Pancreas (tissue), 10 donors: ENCODE measurements around the gene FMN2. TPM values are rescaled to one million over a fixed set of nuclear protein-coding genes. Genes with fewer than 3 reads are reported as not detected.
"Not testable (repeated sequence)": the region's sequence is repeated elsewhere in the genome, so short reads cannot be mapped to it uniquely, and the experiment has no call there.

Experiments
- ATAC-seq, 4 donors: fragments of 200-7000 bp; cut with Tn5 transposase; one replicate each; pipeline versions ENCODE4 v1.8.0 to v1.9.1; 2020; ENCODE audit warnings: mild to moderate bottlenecking in 4 of 4, moderate library complexity in 4 of 4
- DNase-seq, 6 donors: peaks; one replicate each; pipeline ENCODE4 v3.0.0-alpha.2; 2020
- FAIRE-seq: peaks from 2 replicates; lab custom pipeline; 2012; peaks lifted over from hg19 to GRCh38; lab: Jason Lieb, UNC
- H3K27ac ChIP-seq, 4 donors: fragments of 200-600 bp; sonication (generic); 1 replicate in 3 of 4; 2 replicates in 1 of 4; pipeline versions ENCODE4 v1.5.0 to v1.8.0; 2020
- H3K27me3 ChIP-seq, 4 donors: fragments of 200-600 bp; one replicate each; pipeline ENCODE4 v1.8.0; 2021
- H3K36me3 ChIP-seq, 3 donors: fragments of 200-600 bp; sonication (generic) in 1 of 3; one replicate each; pipeline versions ENCODE4 v1.5.0 to v1.8.0; 2020 to 2021
- H3K4me1 ChIP-seq, 3 donors: fragments of 200-600 bp; one replicate each; pipeline ENCODE4 v1.8.0; 2021
- H3K4me3 ChIP-seq, 4 donors: fragments of 200-600 bp; sonication (generic) in 2 of 4; one replicate each; pipeline versions ENCODE4 v1.5.0 to v1.8.0; 2020 to 2021
- H3K9me3 ChIP-seq, 4 donors: fragments of 200-600 bp; one replicate each; pipeline ENCODE4 v1.8.0; 2021
- WGBS, 2 donors: extraction: QIAGEN DNeasy Blood & Tissue Kit; methylation state at CpG; one replicate each; pipeline ENCODE4 v1.1.7; 2013; 5-methylcytosine and 5-hydroxymethylcytosine counted together
- intact Hi-C, 3 donors: fragments of 100-400 bp; cut with DNase I; formaldehyde crosslinking; loops; one replicate each; pipeline versions ENCODE4 v1.11.1 to v1.14.2; 2022
- polyA plus RNA-seq, 2 donors: library from polyadenylated mRNA; stranded (reverse); fragments of 200-250 nt; gene quantifications; one replicate each; pipeline ENCODE4 v1.2.3, GENCODE V29; 2013
- total RNA-seq, 6 donors: library from RNA; stranded (reverse); fragmentation: NEBNext Ultra II Directional in 4 of 6; extraction: Animal tissue kit (Norgen Biotek cat#: 25700) in 4 of 6; gene quantifications; one replicate each; pipeline versions ENCODE4 v1.2.1 to v1.2.4, GENCODE V29; 2021 to 2023
- TF ChIP-seq, protein P1 (sequence below), 4 donors: fragments of 200-600 bp; sonication (generic) in 3 of 4; IDR thresholded peaks; one replicate each; pipeline versions ENCODE4 v1.5.0 to v1.8.0; 2021; ENCODE audit warnings: antibody characterized with exemption in 4 of 4
- donor health status: healthy with polysubstance abuse.
- donor health status: DM: no; HTN: no; CAD: no; lungs with moderate emphysema.
- donor health status: DM: no; HTN: no; CAD: no.
- donor health status: control.
- donor health status: control.
- donor health status: Bipolar disorder and iron deficiency.
- donor health status: DM: yes; HTN: yes; CAD: no.
- donor health status: DM: no; HTN: no; CAD: no.
- donor health status: DM: no; HTN: no; CAD: no.
- donor health status: DM: yes; HTN: yes; CAD: no.

FMN2 gene
- total and polyA plus RNA-seq, 8 donors, result 0.56 to 8.2 (median 2.0) TPM

DNA sequence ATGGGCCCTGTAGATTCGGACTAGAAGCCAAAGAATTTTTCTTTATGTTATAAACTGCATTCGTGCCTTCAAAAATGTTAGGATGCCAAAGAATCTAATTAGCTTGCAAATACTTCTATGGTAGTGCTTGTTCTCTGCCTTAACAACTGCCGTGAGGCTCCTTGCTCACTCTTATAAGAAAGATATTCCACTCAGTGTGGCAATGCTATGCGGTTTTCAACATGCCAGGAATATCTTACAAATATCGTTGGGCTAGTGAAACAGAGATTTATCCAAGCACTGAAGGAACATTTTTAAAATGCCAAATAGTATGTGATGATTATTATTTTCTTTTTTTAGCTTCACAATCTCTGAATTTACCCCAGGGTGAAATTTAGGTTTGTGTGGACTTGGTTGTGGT lies 322.0 kb downstream of the FMN2 start:
- 67 to 76% methylated on average over 5 of the region's 5 CpGs for WGBS, 2 donors
- H3K27me3 ChIP-seq, result no peaks in the 10 kb centered on the region
- intact Hi-C loops, result no loop called here
- H3K4me3 ChIP-seq, result no peak overlapping the region
- FAIRE-seq, result no peak
- no peaks in the 10 kb centered on the region for H3K4me1 ChIP-seq
- no peak for DNase-seq
- TF ChIP-seq, protein P1, sequence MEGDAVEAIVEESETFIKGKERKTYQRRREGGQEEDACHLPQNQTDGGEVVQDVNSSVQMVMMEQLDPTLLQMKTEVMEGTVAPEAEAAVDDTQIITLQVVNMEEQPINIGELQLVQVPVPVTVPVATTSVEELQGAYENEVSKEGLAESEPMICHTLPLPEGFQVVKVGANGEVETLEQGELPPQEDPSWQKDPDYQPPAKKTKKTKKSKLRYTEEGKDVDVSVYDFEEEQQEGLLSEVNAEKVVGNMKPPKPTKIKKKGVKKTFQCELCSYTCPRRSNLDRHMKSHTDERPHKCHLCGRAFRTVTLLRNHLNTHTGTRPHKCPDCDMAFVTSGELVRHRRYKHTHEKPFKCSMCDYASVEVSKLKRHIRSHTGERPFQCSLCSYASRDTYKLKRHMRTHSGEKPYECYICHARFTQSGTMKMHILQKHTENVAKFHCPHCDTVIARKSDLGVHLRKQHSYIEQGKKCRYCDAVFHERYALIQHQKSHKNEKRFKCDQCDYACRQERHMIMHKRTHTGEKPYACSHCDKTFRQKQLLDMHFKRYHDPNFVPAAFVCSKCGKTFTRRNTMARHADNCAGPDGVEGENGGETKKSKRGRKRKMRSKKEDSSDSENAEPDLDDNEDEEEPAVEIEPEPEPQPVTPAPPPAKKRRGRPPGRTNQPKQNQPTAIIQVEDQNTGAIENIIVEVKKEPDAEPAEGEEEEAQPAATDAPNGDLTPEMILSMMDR (IDR thresholded peaks at IDR 0.05), result no peak
- no peak overlapping the region for H3K27ac ChIP-seq
- ATAC-seq, result no peak
- no peaks in the 10 kb centered on the region for H3K9me3 ChIP-seq
- no peaks in the 10 kb centered on the region for H3K36me3 ChIP-seq

DNA sequence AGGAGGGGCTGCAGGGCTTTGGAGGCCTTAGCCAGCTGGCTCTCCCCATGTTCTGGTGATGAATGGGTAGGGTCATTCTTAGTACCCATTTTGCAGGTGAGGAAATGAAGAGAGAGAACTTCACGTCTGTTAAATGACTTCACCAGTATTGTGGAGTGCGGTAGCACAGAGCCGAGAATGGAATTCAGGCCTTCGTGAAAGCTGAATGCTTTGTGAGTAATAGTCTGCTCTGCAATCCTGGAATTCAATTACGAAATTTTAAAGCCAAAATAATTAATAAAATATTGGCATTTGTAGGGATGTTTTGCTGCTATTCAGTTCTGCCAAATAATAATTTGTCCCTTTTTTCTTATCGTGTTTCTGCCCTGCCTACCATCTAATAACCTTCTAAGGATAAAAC lies 322.6 kb downstream of the FMN2 start:
- no peaks in the 10 kb centered on the region for H3K9me3 ChIP-seq
- 63 to 77% methylated on average over 6 of the region's 6 CpGs for WGBS, 2 donors
- TF ChIP-seq, protein P1 (IDR thresholded peaks at IDR 0.05), result no peak
- H3K27me3 ChIP-seq, result no peaks in the 10 kb centered on the region
- DNase-seq (no peak), FAIRE-seq (no peak), ATAC-seq (peak in 1 of 4 donors; percentile 40)
- H3K4me3 ChIP-seq, result no peak overlapping the region
- intact Hi-C loops, result no loop called here
- H3K4me1 ChIP-seq, result no peaks in the 10 kb centered on the region
- H3K36me3 ChIP-seq, result no peaks in the 10 kb centered on the region
- no peak overlapping the region for H3K27ac ChIP-seq

DNA sequence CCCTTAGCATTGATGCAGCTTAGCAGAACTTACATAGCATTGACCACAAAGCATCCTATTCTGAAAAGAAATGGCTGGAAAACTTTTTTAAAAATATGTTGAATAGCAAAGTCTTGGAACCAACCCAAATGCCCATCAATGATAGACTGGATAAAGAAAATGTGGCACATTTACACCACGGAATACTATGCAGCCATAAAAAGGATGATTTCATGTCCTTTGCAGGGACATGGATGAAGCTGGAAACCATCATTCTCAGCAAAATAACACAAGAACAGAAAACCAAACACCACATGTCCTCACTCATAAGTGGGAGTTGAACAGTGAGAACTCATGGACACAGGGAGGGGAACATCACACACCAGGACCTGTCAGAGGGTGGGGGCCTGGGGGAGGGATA lies 323.3 kb downstream of the FMN2 start:
- H3K36me3 ChIP-seq, intact Hi-C loops, H3K27me3 ChIP-seq, H3K9me3 ChIP-seq, H3K27ac ChIP-seq, H3K4me3 ChIP-seq, ATAC-seq, H3K4me1 ChIP-seq, FAIRE-seq, DNase-seq: not testable (repeated sequence)
- WGBS, 2 donors, result 78 to 93% methylated on average over 1 of the region's 1 CpG

DNA sequence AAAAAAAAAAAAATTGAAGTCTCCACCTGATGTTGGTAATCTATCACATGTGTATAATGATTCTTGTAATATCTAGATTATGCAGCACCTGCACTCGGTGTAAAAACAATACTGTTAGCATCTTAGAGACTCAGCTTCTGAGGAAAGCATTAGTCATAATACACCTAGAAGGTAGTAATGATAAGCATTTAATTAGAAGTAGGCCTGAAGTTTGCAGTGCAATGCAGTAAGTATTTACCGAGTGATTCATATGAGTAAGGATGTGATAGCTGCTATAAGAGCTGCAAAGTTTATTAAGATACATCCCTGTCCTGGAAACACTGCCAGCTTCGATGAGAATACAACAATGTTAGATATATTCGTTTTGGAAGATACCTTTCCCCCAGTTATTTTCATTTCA lies 323.8 kb downstream of the FMN2 start:
- no peaks in the 10 kb centered on the region for H3K4me1 ChIP-seq
- DNase-seq (no peak), FAIRE-seq (no peak), ATAC-seq (no peak)
- H3K27me3 ChIP-seq, result no peaks in the 10 kb centered on the region
- WGBS, 2 donors, result 37 to 50% methylated on average over 4 of the region's 4 CpGs
- no peaks in the 10 kb centered on the region for H3K36me3 ChIP-seq
- H3K27ac ChIP-seq, result no peak overlapping the region
- TF ChIP-seq, protein P1 (IDR thresholded peaks at IDR 0.05), result no peak
- intact Hi-C loops, result no loop called here
- no peak overlapping the region for H3K4me3 ChIP-seq
- no peaks in the 10 kb centered on the region for H3K9me3 ChIP-seq

DNA sequence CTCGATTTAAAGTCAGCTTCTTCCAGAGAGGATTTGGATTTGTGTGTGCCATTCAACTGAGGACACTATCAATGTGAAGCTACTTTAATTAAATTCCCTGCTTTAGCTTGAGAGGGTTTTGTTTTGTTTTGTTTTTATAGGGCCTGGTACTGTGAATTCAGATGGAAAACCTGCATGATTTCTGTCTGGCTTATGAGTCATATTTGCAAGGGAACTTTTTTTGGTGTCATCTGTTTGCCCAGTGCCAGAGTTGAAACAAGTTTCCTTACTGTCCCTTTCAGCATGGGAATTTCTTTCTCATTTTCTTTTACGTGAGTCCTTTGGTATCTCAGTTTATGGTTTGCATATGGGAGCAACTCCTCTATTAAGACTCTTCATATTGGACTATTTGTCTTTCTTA lies 325.6 kb downstream of the FMN2 start:
- FAIRE-seq (no peak), ATAC-seq (no peak), DNase-seq (no peak)
- H3K27me3 ChIP-seq, result no peaks in the 10 kb centered on the region
- H3K4me1 ChIP-seq, result no peaks in the 10 kb centered on the region
- no peaks in the 10 kb centered on the region for H3K36me3 ChIP-seq
- intact Hi-C loops, result no loop called here
- H3K27ac ChIP-seq, result no peak overlapping the region
- H3K9me3 ChIP-seq, result no peaks in the 10 kb centered on the region
- WGBS, 2 donors, result 27 to 39% methylated on average over 2 of the region's 2 CpGs
- no peak overlapping the region for H3K4me3 ChIP-seq
- TF ChIP-seq, protein P1 (IDR thresholded peaks at IDR 0.05), result no peak
